ENCODE measurements around the gene SPNS2.
A peak's percentile ranks its signal among the peaks of the same experiment; 100 is the strongest.

The SPNS2 gene, protein sequence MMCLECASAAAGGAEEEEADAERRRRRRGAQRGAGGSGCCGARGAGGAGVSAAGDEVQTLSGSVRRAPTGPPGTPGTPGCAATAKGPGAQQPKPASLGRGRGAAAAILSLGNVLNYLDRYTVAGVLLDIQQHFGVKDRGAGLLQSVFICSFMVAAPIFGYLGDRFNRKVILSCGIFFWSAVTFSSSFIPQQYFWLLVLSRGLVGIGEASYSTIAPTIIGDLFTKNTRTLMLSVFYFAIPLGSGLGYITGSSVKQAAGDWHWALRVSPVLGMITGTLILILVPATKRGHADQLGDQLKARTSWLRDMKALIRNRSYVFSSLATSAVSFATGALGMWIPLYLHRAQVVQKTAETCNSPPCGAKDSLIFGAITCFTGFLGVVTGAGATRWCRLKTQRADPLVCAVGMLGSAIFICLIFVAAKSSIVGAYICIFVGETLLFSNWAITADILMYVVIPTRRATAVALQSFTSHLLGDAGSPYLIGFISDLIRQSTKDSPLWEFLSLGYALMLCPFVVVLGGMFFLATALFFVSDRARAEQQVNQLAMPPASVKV

DNA sequence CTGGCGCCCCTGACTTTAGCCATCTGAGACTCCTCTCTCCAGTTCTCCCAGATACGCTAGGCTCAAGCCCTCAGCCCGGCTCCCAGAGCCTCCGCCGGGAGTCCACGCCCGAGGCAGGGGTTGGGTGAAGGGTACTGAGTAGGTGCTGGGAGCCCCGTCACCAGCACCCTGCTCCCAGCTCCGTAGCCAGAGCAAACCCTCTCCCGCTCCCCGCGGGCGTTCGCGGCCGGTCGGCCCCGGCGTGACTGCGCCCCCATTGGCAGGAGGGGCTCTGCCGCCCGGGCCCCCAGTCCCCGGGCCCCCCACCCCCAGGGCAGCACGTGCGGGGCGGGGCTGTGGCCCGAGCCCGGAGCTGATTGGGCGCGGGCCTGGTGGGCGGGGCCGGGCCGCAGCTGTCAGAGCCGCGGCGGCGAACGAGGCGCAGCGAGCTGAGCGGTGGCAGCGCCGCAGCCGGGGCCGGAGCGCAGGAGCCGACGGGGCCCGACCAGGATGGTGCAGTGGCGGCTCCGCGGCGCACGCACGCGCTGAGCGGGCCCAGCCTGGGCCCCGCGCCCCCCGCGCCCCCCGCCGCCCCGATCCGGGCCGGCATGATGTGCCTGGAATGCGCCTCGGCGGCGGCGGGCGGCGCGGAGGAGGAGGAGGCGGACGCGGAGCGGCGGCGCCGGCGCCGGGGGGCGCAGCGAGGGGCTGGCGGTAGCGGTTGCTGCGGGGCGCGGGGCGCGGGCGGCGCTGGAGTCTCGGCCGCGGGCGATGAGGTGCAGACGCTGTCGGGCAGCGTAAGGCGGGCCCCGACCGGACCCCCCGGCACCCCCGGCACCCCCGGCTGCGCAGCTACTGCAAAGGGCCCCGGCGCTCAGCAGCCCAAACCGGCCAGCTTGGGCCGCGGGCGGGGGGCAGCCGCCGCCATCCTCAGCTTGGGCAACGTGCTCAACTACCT lies at the start of gene SPNS2:
TSS of gene SPNS2 (plus strand) at position 421 of the 937 bp plus-strand sequence. CDS start at position 588, 167 bp downstream.
- peak; percentile 30 for DNase-seq (ENCODE audit: low read depth)

DNA sequence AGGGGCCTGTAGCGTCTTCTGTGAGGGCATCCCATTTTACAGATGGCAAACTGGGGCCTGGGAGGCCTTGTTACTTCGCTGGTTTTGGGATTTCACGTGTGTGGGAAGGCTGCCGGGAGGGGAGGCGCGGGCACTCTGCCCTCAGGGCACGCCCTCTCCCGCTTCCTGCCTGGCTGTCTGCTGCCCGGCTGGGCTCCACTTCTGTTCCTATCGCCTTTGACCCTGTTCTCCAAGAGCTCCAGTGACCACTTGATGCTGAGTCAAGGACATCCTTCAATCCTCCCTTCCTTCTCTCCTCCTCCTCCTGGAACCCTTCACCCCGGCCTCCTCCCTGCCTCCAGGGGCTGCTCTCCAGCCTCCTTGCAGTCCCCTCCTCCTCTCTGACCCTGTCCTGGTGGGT lies 48.9 kb upstream of the SPNS2 start:
- no peak for DNase-seq (ENCODE audit: low read depth)

GRCh38 chr17:4450710-4451316 lies 47.9 kb upstream of the SPNS2 start:
- no peak for DNase-seq (ENCODE audit: low read depth)

- DNase-seq (ENCODE audit: low read depth) = no peak
Measured at GRCh38 chr17:4453812-4454591, 44.7 kb upstream of the SPNS2 start.

- no peak for DNase-seq (ENCODE audit: low read depth)
Measured at GRCh38 chr17:4460661-4461060, 38.0 kb upstream of the SPNS2 start.

DNA sequence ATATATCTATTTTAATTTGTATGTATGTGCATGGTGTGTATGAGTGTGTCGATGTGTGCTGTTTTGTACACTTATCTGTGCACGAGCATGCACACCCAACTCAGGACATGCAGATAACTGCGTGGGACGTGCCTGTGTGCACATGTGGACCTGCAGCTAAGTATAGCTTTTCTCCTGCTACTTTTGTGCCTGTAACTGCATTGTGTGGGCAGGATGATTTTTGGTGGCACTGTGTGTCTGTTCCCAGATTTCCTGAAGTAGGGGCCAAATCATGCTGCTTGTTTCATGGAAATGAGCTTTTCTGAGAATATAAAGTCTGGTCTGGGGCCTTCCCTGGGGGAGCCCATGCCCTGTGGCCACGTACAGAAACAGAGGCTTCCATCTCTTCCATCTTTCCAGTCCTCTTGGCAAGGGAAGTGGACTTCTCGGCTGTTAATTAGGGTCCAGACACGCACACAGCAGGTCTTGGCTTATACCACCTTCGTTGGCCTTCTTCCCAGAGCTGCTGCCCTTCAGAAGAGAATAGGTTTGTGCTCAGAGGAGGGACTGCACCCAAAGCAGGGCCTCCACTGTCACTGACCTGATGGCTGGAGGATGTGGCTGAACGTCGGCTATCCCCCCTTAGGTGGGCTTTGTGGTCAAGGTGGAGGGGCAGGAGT lies 34.7 kb upstream of the SPNS2 start:
- no peak for DNase-seq (ENCODE audit: low read depth)

DNA sequence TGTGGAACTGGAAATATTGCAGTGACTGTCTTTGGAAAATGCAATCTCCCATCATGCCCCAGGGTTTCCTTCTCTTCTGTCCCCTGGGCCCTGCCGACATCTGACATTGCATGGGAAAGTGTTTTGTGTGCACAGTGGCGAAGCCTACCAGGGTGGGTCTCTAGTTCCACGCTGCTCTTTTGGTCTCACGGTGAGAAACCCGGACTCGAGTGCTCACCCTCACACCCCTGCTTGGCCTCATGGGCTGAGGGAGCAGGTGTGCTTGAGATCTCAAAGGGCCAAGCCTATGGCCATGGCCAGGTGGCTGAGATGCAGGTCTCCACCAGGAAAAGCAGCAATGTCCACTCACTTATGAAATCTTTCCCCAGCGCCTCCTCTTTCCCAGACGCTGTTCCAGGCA lies 32.9 kb upstream of the SPNS2 start:
- no peak for DNase-seq (ENCODE audit: low read depth)

GRCh38 chr17:4467287-4467686 lies 31.4 kb upstream of the SPNS2 start:
- DNase-seq (ENCODE audit: low read depth) = no peak

GRCh38 chr17:4469552-4469951 lies 29.1 kb upstream of the SPNS2 start:
- DNase-seq (ENCODE audit: low read depth) = no peak

GRCh38 chr17:4472286-4472685 lies 26.4 kb upstream of the SPNS2 start:
- DNase-seq (ENCODE audit: low read depth) = no peak

DNA sequence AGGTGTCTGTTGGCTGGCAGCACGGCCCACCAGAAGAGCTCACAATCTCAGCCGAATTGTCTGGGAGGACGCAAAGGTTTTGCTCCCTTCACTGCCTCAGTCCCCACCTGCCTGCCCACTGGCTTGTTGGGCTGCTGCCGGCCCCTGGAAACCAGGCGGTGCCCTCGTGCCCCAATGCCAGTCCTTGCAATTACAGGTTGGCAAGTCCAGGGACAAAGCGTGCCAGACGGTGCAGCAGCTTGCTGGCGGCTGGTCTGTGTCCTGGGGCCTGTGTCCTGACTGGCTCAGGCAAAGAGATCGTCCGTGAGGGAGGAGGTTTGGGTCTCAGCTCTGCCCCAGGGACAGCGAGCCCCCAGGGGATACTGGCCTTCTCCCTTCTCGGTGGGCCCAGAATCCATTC lies 24.6 kb upstream of the SPNS2 start:
- DNase-seq (ENCODE audit: low read depth) = no peak

DNA sequence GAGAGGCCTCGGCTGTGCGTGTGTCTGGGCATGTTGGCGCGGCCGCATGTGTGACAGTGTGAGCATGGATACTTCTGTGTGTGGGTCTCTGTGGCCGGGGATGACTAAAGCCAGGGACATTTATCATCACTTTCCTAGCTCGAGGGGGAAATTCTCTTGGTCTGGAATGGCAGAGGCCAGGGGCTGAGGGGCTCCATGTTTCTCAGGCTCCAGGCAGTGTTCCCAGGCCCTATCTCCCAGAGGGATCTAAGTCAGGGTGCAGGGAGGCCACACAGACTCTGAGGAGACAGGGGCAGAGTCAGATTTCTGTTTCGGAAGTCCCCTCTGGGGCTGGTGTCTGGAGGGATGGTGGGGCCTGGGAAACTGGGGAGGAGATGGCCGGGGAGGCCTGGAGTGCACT lies 23.7 kb upstream of the SPNS2 start:
- DNase-seq (ENCODE audit: low read depth) = no peak

DNA sequence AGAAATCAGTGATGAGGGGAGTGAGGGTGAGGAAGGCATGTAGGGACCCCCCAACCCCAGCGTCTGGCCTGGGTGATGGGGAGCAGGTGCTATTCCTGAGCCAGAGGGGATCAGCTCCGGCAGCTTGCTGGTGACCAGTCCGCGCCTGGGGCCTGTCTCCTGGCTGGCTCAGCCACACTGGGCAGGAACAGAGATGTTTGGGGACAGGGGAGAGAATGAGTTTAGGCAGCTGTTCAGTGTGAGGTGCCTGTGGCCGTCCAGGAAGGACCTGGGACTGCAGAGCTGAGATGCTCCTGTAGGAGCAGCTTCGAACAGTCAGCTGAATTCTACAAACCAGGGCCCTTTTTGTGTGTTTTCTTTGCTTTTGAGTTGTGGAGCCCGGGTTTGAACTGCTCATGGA lies 23.2 kb upstream of the SPNS2 start:
- no peak for DNase-seq (ENCODE audit: low read depth)

DNA sequence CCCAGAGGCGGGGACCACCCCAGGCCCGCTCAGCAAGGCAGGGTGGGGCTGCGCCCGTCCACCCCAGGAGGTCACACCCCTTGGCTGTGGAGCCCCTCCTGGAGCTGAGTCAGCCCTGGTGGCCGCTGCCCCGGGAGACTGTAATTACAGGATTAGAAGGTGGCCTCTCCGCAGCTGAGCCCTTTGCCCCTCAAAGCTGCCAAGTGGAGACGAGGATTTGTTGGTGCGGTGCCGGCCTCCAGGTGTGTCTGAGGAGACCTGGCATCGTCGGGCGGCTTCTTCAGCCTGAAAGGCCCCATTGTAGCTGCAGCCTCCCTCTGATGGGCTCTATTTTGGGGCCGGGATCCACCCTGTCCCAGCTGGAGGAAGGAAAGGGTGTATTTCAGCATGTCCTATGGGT lies 22.7 kb upstream of the SPNS2 start:
- DNase-seq (ENCODE audit: low read depth) = no peak

GRCh38 chr17:4476511-4477070 lies 22.1 kb upstream of the SPNS2 start:
- DNase-seq (ENCODE audit: low read depth) = no peak

DNA sequence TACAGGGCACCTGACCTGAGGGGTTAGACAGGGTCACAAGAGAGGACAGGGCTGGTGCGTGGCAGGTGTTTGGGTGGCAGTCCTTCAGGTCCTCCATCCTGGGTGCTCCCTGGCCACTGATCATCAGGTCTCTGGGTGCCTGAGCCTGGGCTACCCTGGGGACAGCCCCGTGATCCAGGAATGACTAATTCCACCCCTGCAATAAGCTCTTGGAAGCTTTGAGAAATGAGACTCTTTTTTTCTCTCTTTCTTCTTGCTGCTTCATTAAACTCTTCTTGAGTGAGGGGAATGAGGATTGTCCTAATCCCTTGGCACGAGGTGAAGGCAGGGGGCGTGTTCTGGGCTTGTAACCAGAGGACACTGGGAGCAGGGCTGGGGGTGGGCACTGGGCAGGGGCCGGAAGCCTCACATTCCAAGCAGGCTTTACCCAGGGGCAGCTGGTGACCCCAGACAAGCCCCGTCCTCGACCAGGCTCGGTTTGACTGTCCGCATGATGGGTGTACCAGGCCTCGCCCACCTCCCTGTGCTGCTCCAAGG lies 21.4 kb upstream of the SPNS2 start:
- no peak for DNase-seq (ENCODE audit: low read depth)

GRCh38 chr17:4478318-4478830 lies 20.3 kb upstream of the SPNS2 start:
- no peak for DNase-seq (ENCODE audit: low read depth)

GRCh38 chr17:4479340-4479981 lies 19.2 kb upstream of the SPNS2 start:
- DNase-seq (ENCODE audit: low read depth) = no peak

- DNase-seq (ENCODE audit: low read depth) = no peak
Measured at GRCh38 chr17:4479982-4480751, 18.5 kb upstream of the SPNS2 start.

Measured in stimulated activated CD8-positive, alpha-beta memory T cell treated with anti-CD3 and anti-CD28 coated beads, Interleukin-12 subunit alpha, Interleukin-12 subunit beta, amount 100 ng/mL, for 1 hour (primary cell).